GM18873 (cell line): ENCODE data around the gene NFS1.
"Not testable (repeated sequence)": the region's sequence is repeated elsewhere in the genome, so short reads cannot be mapped to it uniquely, and the experiment has no call there.

ENCODE experiments used
- ATAC-seq: cut with Tn5 transposase; IDR thresholded peaks from one replicate; pipeline ENCODE4 v1.9.1; 2021; ENCODE audit warnings: mild to moderate bottlenecking, moderate library complexity, moderate number of reproducible peaks; ENCODE audit not compliant: unreplicated experiment, low FRiP score

The NFS1 gene

DNA sequence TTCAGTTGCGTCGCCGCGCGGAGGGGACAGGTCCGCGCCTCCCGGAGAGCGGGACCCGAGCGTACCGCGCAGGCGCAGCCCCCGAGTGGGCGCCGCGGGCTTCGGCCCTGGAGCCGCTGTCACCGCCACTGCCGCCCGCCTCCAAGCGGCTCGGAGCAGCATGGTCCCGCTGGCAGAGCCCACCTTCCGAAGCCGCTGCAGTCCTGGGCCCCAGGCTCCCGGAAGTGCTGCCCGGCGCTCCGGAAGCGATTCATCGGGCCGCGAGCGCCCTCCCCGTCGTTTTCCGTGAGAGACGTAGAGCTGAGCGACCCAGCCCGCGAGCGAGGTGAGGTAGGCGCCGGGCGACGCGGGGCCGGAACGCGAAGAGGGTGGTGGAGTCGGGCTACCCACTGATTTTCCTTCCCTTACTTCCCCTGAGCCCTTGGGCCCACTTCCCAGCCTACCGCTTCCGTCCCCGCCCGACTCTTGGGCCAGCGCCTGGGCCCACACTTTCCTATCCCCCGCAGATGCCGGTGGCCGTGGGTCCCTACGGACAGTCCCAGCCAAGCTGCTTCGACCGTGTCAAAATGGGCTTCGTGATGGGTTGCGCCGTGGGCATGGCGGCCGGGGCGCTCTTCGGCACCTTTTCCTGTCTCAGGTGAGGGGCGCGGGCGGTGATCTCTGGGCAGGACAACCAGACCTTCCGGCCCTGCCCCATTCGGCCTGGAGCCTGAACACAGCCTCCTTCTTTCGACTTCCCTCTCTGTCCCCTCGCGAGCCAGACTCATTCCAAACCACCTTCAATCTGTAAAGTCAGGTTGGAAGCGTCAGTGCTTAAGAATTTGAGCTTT, at the start of gene NFS1, which contains the start of gene ROMO1:
TSS of gene NFS1 (minus strand) at position 226 of the 830 bp plus-strand sequence. CDS start at position 162, 64 bp downstream.
TSS of gene ROMO1 (plus strand) at position 279 of the 830 bp plus-strand sequence. CDS start at position 507, 228 bp downstream.
- no peak for ATAC-seq

DNA sequence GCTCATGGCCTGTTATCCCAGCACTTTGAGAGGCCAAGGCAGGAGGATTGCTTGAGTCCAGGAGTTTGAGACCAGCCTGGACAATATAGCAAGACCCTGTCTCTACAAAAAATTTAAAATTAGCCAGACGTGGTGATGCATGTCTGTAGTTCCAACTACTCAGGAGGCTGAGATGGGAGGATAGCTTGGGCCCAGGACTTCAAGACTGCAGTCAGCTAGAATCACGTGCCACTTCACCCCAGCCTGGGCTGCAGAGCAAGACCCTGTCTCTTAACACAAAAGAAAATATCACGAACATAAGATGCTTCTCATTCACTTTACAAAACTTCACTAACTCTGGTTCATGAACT, 45.3 kb upstream of the NFS1 start:
- not testable (repeated sequence) for ATAC-seq

DNA sequence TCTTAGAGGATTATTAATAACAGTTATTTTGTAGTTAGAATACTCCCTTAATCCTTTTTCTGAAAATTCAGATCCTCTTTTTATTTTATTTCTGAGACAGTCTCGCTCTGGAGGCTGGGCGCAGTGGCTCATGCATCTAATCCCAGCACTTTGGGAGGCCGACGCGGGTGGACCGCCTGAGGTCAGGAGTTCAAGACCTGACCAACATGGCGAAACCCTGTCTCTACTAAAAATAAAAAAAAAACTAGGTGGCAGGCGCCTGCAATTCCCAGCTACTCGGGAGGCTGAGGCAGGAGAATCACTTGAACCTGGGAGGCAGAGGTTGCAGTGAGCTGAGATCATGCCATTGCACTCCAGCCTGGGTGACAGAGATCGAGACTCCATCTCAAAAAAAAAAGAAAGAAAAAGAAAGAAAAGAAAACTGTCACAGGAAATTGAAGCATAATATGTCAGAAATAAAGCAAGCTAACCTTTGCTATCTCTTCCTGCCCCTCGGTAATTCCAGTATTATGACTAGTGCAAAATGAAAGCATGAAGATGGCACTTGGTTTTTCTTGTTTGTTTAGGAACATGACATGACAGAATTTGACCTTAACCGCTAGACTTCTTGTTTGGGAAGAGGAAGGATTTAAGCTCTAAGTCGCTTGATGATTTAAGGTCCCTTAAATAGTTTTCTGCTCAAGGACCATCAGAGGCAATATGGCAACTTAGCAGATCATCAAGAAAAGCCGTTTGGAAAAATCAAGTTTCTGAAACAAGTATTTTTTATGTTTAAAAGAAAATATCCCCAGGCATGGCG, 44.7 kb upstream of the NFS1 start:
- no peak for ATAC-seq

DNA sequence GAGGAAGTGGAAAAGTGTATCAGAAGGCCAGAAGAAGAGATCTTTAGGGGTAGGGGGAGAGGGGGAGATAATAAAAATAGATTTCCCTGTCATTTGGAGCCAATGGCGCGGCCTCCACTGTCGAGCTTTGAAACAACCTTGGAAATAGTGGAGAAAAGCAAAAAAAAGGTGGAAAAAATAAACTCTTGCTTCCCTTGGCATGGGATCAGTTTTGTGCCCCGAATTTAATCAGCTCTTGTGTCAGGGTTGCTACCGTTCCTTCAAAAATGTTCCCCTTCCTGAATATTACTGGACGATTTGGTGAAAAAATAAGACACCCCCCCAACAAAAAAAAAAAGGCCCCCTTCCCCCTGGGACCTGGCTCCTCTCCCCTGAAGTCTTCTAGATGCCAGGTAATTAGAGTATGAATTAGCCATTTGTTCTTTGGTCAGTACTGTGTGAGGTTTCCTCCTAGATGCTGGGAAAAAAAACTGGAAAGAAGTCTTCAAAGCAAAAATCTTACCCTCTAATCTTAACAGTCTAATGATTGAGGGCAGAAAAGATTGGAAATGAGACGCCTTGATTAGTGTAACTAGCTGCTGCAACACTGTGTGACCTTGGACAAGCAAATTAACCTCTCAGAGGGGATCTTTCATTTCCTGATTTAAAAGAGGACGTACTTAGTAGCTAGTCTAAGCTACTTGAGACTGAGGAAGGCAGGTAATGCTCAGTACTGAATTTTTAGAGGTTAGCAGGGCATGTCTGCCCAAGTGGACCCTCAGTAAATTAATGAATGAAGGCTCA, 43.8 kb upstream of the NFS1 start:
- no peak for ATAC-seq

DNA sequence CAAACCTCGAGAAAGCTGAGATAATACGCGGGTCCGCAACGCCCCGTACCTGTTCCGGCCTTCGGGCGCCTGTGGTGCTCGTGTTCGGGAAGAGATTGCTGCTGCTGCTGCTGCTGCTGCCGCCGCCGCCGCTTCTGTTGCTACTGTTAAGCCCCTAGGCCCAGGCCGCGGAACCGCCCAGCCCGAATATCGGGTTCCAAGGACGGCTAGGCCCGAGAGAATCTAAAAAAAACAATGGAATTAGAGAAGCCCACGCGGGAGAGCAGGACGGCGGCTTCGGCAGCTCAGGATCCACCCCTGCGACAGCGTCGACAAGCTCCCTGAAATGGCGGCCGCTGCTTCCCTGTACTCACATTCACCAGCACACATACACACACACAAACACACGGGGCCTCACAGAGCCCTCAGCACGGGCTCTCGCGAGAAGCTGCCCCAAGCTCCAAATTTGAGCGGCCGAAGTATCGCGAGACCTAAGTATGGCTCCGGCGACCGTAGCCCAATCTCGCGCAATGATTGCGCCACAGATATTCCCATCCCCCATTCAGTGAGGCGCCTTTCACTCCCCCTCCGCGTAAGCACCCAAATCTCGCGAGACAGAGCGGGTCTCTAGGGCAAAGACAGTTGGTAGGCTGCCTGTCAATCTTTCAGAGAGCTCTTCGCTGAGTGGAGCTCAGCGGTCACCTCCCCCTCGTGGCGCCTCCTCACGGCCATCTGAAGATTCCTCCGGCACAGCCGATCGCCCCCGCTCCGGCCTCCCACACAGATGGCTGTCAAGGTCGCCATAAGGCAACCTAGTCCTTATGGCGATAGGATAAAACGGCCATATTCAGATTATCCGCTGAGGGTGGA, 43.0 kb upstream of the NFS1 start, which contains the start of gene RBM39:
TSS of gene RBM39 (minus strand) at position 369 of the 849 bp plus-strand sequence. CDS start 1,386 bp downstream, outside the sequence.
- peak; percentile 84 for ATAC-seq

DNA sequence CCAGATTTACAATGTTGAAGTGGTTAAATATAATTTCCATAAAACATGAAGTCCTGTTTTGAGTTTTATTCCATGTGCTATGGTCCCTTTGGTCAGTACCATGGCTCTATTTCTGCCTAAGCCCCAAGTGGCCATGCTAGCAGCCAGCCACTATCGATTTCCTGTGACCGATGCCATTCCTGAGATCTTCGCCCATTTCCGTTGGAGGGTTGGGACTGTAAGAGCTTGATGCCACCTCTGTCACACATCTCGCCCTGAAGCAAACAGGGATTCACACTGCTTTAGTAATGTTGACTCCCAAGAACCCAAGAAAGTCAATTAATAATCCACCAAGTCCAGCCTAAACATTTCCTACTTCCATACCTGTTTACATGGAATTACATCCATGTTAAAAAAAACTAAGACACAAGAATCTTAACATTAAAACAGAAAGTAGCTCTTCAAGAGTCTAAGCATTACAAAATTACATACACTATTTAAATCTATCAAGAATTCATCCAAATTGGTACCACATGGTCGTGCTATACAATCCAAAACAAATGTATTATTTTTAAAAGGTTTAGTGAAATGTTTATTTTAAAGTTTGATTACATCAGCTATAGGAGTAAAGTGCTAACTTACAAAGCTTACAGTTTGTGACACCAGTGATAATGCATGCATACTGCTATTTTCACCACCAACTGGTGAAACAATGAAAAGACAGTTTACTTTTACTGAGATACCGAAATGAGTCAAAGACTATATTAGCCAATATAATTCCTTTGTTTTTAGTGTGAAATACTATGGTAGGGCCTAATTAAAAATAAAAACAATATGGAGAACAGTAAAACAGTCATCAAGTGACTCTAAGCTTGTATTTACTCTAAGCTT, 40.4 kb upstream of the NFS1 start:
- ATAC-seq: no peak

DNA sequence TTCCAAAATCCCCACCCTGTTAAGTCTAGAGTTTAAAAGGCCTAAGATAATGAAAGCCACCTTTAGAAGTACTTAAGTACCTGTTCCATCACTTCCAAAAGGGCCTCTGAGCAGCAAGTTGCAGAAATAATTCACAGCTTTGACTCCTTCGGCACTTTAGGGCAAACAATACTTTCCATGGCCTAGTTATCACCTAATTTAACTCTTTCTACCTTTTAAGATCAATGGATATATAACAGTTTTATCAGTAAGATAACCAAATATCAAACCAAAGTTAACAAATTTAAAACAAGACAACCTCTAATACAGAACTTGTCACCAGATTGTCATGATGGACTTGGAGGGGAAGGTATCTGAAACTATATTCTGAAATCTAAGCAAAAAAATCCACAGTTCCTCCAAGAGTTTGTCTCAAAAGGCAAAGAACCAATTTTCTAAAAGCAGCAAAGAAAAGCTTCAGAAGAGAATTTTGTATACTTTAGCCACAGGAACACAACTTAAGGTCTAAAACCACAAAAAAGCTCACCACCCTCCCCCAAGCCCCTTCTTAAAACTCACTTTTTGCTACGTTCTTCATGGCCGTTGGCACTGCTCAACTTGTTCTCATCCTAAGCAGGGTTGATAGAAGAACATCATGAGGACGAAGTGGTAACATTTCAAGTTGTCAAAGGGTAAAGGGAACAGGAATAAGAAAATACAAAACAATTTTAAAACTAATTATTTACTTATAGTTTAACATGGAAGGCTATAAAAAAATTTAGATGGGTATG, 39.4 kb upstream of the NFS1 start:
- ATAC-seq: no peak

DNA sequence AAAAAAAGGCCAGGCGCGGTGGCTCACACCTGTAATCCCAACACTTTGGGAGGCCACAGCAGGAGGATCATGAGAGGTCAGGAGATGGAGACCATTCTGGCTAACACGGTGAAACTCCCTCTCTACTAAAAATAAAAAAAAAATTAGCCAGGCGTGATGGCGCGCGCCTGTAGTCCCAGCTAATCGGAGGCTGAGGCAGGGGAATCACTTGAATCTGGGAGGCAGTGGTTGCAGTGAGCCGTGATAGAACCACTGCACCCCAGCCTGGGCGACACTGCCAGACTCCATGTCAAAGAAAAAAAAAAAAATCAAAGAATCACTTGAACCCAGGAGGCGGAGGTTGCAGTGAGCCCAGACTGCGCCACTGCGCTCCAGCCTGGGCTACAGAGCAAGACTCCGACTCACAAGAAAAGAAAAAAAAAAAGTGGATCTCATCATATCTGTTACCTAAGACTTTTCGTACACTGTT, 38.7 kb upstream of the NFS1 start:
- no peak for ATAC-seq

DNA sequence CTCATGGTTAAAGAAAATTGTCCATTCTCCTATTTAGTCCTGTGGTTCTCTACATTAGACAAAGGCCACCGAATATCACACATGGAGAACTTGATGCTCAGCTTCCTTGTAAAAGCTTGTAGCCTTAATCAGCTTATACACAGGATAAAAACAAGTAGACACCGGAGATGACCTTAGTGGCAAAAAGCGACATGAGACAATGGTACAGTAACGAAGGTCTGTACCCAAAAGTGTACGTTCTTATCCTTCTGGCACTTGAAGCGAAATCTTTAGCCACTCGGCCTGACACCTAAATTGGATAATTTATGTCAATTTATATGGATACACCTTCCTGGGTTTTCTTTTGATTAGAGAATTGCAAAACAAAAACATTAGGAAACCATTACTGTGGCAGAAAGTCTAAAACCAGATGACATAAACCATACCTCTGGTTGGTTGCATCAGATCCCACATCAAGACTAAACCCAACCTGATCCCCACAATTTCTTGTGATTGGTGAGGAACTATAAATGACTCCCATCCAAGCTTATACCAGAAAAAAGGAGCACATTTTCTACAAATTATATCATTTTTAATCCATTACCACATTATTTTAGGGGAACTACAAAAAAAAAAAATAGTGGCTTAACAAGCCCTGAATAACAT, 36.8 kb upstream of the NFS1 start:
- ATAC-seq: no peak

DNA sequence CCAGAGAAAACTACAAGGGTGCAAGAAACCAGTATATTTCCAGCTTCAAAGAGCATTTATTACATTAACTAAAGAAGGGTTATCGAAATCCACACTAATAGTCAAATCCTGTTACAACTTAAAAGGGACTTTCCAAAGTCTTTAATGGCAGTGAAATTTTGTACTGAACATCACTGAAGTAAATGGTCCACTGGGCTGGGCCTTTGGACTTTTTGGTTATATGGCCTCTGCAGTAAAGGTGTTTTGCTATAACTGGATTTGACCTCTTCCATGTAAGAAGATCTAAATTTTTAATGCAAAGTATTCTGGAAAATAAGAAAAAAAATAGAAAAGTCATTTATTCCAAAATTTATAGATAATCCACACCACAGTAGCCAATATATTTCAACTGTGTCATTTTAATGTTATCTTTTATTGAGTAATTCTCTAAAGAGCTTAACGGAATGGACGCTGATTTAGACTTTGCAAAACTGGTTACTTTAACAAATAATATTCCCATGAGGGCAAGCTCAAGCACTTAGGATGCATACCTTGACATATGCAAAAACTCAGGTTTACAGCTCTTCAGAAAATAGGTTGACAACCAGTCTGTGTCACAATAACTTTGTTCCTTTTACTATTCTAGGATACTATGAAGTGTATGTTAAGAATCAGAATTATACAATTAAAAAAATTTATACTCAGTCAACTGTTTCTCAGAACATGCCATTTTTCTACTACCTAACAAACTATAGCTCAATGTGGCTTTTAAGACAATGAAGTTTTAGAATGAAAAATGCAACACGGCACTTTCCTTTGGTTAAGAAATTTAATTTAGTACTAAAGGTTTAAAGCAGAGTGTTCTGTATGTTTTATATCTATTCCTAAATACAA, 35.9 kb upstream of the NFS1 start:
- no peak for ATAC-seq

DNA sequence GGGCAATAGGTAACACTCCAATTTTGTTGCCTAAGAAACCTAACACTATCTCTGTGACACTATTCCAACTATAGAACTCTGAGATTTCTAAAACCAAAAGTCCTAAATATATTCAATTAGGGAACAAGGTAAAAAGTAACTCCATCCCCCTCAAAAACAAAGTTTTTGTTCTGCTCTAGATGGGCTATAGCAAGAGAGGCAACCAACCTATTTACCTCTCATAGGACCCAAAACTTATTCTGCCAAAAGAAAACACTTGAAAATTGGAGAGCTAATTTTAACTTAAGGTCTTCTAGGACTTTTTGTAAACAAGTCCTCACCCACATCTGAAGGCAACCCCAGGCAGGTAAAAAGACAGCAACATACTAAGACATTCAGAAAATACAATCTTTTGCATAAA, 35.2 kb upstream of the NFS1 start:
- no peak for ATAC-seq

DNA sequence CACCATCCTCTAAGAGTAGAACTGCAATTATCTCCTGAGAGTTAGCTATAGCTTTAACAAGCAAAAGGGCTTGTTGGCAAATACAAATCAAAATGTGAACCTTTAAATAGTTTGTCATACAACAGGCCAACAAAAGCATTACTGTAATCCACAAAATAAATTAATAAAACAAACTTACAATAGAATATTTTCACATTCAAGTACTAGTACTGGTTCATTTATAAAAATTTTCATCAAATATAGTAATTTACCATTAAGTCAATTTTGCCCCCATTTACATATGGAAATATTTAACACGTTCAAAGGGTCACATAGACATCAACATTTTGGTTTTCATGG, 33.5 kb upstream of the NFS1 start:
- no peak for ATAC-seq

DNA sequence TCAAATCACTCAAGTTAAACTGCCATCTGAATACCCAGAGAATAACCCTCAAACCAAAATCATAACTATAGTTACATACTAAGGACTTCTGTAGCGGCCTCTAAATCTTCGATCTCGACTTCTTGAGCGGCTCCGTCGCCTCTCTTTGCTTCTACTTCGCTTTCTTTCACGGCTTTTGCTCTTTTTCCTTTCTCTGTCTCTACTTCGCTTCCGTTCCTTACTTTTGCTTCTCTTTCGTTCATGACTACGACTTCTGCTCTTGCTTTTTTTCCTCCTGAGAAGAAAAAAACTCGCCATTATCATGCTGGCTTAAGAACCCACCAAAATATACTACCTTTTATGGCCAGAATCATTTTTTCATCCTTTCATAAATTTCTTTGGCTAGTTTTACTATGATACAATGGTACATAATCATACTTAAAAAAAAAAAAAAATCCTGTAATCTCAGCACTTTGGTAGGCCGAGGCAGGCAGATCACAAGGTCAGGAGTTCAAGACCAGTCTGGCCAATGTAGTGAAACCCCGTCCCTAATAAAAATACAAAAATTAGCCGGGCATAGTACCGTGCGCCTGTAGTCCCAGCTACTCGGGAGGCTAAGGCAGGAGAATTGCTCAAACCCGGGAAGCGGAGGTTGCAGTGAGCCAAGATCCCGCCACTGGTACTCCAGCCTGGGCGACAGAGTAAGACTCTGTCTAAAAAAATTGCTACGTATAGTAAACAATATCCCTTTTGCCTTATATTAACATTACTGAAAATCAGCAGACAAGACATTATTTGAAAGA, 32.9 kb upstream of the NFS1 start:
- ATAC-seq: no peak

DNA sequence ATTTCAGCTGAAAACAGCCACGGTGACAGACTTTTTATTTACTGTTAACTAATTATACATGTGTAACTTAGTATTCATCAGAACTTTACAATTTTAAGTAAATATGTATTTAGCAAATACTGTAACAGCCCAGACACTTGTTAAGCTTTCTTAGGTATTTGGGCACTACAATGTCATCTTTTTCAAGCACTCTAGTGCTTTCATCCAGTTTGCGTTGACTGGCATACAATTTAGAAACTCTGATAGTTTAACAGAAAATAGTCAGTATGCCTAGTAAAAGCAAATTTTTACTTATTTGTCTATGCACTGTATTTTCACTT, 32.3 kb upstream of the NFS1 start:
- no peak for ATAC-seq

DNA sequence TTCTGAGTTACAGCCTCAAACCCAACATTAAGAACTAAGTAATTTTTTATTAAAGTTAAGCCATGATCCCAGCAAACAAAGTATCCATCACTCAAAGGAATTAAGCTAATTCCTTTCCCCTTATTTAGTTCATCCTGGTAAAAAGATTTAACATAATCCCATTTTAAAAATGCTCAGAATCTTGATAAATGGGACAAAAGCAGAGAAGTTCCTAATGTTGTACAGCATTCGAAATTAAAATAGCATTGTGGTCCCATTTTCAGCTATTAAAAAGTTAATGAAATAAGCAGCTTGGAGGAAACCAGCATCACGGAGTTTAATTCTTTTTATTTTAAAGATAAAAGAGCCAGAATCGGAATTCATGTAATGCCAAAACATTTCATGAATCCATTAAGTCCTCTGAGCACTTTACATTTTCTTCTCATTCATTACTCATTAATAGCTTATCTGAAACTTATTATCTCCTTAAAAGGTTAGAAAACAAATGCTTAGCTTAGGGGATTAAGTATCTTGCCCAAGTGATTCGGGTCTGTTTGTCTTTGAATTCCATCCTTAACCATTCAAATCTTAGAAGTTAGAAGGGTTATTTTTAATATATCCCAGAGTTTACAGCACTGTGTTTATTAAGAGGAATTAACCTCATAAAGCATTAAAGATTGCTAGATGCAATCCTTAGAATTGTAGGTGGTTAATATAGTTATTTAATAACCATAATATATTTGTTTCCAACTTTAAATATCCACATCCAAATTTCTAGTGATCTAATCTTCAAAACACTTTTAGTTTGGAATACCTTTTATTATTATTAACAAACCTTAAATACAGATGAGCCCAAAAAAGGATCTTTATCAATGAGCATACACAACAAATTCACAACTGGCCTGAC, 31.7 kb upstream of the NFS1 start:
- no peak for ATAC-seq
